SK-N-SH (cell line): ENCODE measurements around the gene TBX6. TPM values are rescaled to one million over a fixed set of nuclear protein-coding genes. Genes with fewer than 3 reads are reported as not detected.

Experiments used
- CTCF ChIA-PET: fragments of 300-600, 350-600 bp; formaldehyde crosslinking; extraction: SDS; loops from one replicate; lab custom pipeline; 2021; lab: Yijun Ruan, JAX
- POLR2A ChIA-PET: fragments of 350-600 bp; sonication (Branson Sonifier 250); formaldehyde crosslinking; extraction: SDS; loops from one replicate; lab custom pipeline; 2020; ENCODE audit warnings: antibody characterized with exemption, inconsistent platforms; lab: Yijun Ruan, JAX
- DNase-seq: peaks from one replicate; pipeline ENCODE4 v3.0.0; 2012
- H2AFZ ChIP-seq: fragments of 200-600 bp; sonication (generic); 2 replicates; pipeline ENCODE4 v1.8.1; 2016; ENCODE audit warnings: antibody characterized with exemption, mild to moderate bottlenecking, low read depth
- H3F3A ChIP-seq: fragments of 200-600 bp; sonication (generic); replicated peaks from 2 replicates; pipeline ENCODE3; 2016; ENCODE audit warnings: antibody characterized with exemption, mild to moderate bottlenecking; ENCODE audit not compliant: insufficient read depth
- H3K27ac ChIP-seq, 2 experiments: fragments of 200-500 bp in 1 of 2; fragments of 200-600 bp in 1 of 2; sonication (Bioruptor generic) in 1 of 2; sonication (generic), shearing (Covaris generic) in 1 of 2; 2 replicates each; pipeline versions ENCODE4 v1.5.1 to v1.6.1; 2014 to 2016; ENCODE audit warnings: low read depth in 2 of 2, inconsistent platforms in 1 of 2, low read length in 1 of 2, mild to moderate bottlenecking in 1 of 2, mixed read lengths in 1 of 2
- H3K27me3 ChIP-seq: fragments of 200-600 bp; sonication (generic), shearing (Covaris generic); 2 replicates; pipeline ENCODE4 v1.6.1; 2016; ENCODE audit warnings: mixed run types; ENCODE audit not compliant: insufficient read depth
- H3K36me3 ChIP-seq, 2 experiments: fragments of 200-500 bp in 1 of 2; fragments of 200-600 bp in 1 of 2; sonication (Bioruptor generic) in 1 of 2; sonication (generic) in 1 of 2; replicated peaks in 1 of 2; 2 replicates each; pipeline versions ENCODE3 to v1.5.1; 2014 to 2016; ENCODE audit warnings: low read length in 1 of 2, mild to moderate bottlenecking in 1 of 2; ENCODE audit not compliant: insufficient read depth in 2 of 2, control insufficient read depth in 1 of 2
- H3K4me1 ChIP-seq, 2 experiments: fragments of 200-500 bp in 1 of 2; fragments of 200-600 bp in 1 of 2; sonication (Bioruptor generic) in 1 of 2; sonication (generic), shearing (Covaris generic) in 1 of 2; 2 replicates each; pipeline versions ENCODE4 v1.5.1 to v1.6.1; 2014 to 2016; ENCODE audit warnings: low read depth in 1 of 2, low read length in 1 of 2, mixed run types in 1 of 2; ENCODE audit not compliant: insufficient read depth in 2 of 2, control insufficient read depth in 1 of 2
- H3K4me2 ChIP-seq: fragments of 200-600 bp; sonication (generic), shearing (Covaris generic); 2 replicates; pipeline ENCODE4 v1.6.1; 2017; ENCODE audit warnings: mixed run types
- H3K4me3 ChIP-seq, 2 experiments: fragments of 200-500 bp in 1 of 2; fragments of 200-600 bp in 1 of 2; sonication (Bioruptor generic) in 1 of 2; sonication (generic), shearing (Covaris generic) in 1 of 2; 2 replicates each; pipeline versions ENCODE4 v1.5.1 to v1.8.1; 2014 to 2016; ENCODE audit warnings: low read depth in 2 of 2, inconsistent platforms in 1 of 2, low read length in 1 of 2, mild to moderate bottlenecking in 1 of 2, mixed read lengths in 1 of 2, moderate library complexity in 1 of 2
- H3K79me2 ChIP-seq: fragments of 200-600 bp; sonication (generic); 2 replicates; pipeline ENCODE4 v1.8.1; 2017; ENCODE audit warnings: mild to moderate bottlenecking; ENCODE audit not compliant: insufficient read depth
- H3K9ac ChIP-seq: fragments of 200-600 bp; sonication (generic); 2 replicates; pipeline ENCODE4 v1.6.1; 2017; ENCODE audit warnings: mixed run types
- H3K9me2 ChIP-seq: fragments of 200-600 bp; sonication (generic); 2 replicates; pipeline ENCODE4 v1.6.1; 2017; ENCODE audit warnings: mixed run types
- H3K9me3 ChIP-seq: fragments of 200-600 bp; sonication (generic); 2 replicates; pipeline ENCODE4 v1.6.1; 2017; ENCODE audit warnings: mixed run types, mild to moderate bottlenecking, moderate library complexity
- H4K20me1 ChIP-seq: fragments of 200-600 bp; sonication (generic); 2 replicates; pipeline ENCODE4 v1.6.1; 2017; ENCODE audit warnings: mild to moderate bottlenecking, mixed run types; ENCODE audit not compliant: insufficient read depth
- ELF1 ChIP-seq: IDR thresholded peaks from 2 replicates; pipeline ENCODE4 v1.4.0; 2012
- EP300 ChIP-seq, 2 experiments: IDR thresholded peaks; 2 replicates each; pipeline versions ENCODE4 v1.4.0 to v1.6.1; 2012; ENCODE audit warnings: borderline replicate concordance in 1 of 2, low read depth in 1 of 2, low read length in 1 of 2
- FOSL2 ChIP-seq: IDR thresholded peaks from 2 replicates; pipeline ENCODE4 v1.4.0; 2012; ENCODE audit warnings: low read depth, mild to moderate bottlenecking, moderate library complexity, borderline replicate concordance
- FOXM1 ChIP-seq: IDR thresholded peaks from 2 replicates; pipeline ENCODE4 v1.4.0; 2012; ENCODE audit warnings: low read depth, mild to moderate bottlenecking
- GATA2 ChIP-seq: sonication (generic); formaldehyde crosslinking; IDR thresholded peaks from 2 replicates; pipeline ENCODE4 v1.5.0; 2020; ENCODE audit warnings: mild to moderate bottlenecking, missing genetic modification reagents
- NFIC ChIP-seq: IDR thresholded peaks from 2 replicates; pipeline ENCODE4 v1.4.0; 2012; ENCODE audit warnings: borderline replicate concordance
- NRF1 ChIP-seq: IDR thresholded peaks from 2 replicates; pipeline ENCODE4 v1.6.1; 2012; ENCODE audit warnings: low read depth, mild to moderate bottlenecking, low read length
- POLR2AphosphoS5 ChIP-seq: IDR thresholded peaks from 2 replicates; pipeline ENCODE4 v1.6.1; 2012; ENCODE audit warnings: low read depth, low read length
- RAD21 ChIP-seq: IDR thresholded peaks from 2 replicates; pipeline ENCODE4 v1.6.1; 2012; ENCODE audit warnings: mild to moderate bottlenecking, low read length
- SMC3 ChIP-seq: IDR thresholded peaks from 2 replicates; pipeline ENCODE4 v1.6.1; 2012; ENCODE audit warnings: low read depth, low read length, improper control_type of control experiment
- TCF12 ChIP-seq: IDR thresholded peaks from 2 replicates; pipeline ENCODE4 v1.4.0; 2012
- WGBS: methylation state at CpG from one replicate; pipeline ENCODE4 v1.1.6; 2017; ENCODE audit warnings: low lambda C conversion rate; 5-methylcytosine and 5-hydroxymethylcytosine counted together
- polyA plus RNA-seq, 3 experiments: library from polyadenylated mRNA; depleted of rRNA; stranded (reverse); fragments of >200 nt; gene quantifications; 2 replicates each; pipeline ENCODE4 v1.2.3, GENCODE V29; 2012
- TF ChIP-seq, protein P1 (sequence below): IDR thresholded peaks from 2 replicates; pipeline ENCODE4 v1.4.0; 2012; ENCODE audit warnings: low read depth, borderline replicate concordance
- TF ChIP-seq, protein P2 (sequence below): IDR thresholded peaks from 2 replicates; pipeline ENCODE4 v1.4.0; 2012; ENCODE audit warnings: low read depth, borderline replicate concordance
- TF ChIP-seq, protein P3 (sequence below): fragments of 150-350 bp; IDR thresholded peaks from 2 replicates; pipeline ENCODE4 v1.6.1; 2017; ENCODE audit warnings: antibody characterized with exemption, low read length, low read depth, borderline replicate concordance
- TF ChIP-seq, protein P4 (sequence below): IDR thresholded peaks from 2 replicates; pipeline ENCODE4; 2012
- TF ChIP-seq, protein P5 (sequence below): IDR thresholded peaks from 2 replicates; pipeline ENCODE4 v1.4.0; 2012; ENCODE audit warnings: low read depth

Gene TBX6
- polyA plus RNA-seq, 1 of the 3 experiments (the other 2 are of a cell fraction), result 0.18 TPM

DNA sequence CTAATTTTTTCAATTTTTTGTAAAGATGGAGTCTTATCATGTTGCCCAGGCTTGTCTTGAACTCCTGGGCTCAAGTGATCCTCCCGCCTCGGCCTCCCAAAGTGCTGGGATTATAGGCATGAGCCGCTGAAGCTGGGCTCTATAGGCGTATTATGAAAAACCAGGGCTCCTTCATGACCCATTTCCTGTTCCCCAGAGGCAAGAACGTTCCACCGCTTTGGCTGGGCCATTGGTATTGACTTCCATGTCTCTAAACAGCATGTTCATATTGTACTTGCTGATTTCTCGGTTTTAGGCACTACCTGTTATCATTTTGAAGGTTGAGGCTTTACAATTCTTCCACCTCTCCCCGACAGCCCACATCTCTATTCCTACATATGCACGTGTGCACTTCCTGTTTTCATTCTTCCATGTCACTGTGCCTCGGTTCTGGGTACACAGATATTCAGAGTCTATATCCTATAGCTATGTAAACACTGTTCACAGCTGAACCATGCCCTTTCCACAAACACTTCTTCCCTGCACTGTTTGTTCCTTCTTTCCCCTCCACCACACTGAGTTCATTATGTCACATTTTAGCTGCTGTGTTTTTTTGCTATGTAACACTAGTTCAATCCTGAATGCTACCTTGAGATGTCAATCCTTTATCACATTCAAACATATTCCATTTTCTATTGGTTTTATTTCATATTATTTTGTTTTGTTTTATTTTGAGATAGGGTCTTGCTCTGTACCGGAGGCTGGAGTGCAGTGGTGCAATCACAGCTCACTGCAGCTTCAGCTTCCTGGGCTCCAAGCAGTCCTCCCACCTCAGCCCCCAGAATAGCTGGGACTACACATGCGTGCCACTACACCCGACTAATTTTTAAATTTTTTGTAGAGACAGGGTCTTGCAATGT lies 48.1 kb upstream of the TBX6 start:
- no peak overlapping the region for H3K4me2 ChIP-seq
- H3F3A ChIP-seq, result no peaks in the 10 kb centered on the region
- CTCF ChIA-PET, result interaction anchor here (0.6 to 0.9 kb wide), 2 partner anchors 16 to 47 kb away, joined by 3 read pairs; no protein-coding TSS in a partner anchor
- 78% methylated on average over 13 of the region's 13 CpGs for WGBS
- H2AFZ ChIP-seq, result no peak overlapping the region
- TF ChIP-seq NFIC (no peak), SMC3 (no peak), EP300 (IDR thresholded peaks at IDR 0.05; ENCODE audit: borderline replicate concordance in 1 of 2, low read depth in 1 of 2, low read length in 1 of 2) (no peak), GATA2 (CRISPR knock-in tag) (no peak), TCF12 (no peak)
- TF ChIP-seq, protein P1, sequence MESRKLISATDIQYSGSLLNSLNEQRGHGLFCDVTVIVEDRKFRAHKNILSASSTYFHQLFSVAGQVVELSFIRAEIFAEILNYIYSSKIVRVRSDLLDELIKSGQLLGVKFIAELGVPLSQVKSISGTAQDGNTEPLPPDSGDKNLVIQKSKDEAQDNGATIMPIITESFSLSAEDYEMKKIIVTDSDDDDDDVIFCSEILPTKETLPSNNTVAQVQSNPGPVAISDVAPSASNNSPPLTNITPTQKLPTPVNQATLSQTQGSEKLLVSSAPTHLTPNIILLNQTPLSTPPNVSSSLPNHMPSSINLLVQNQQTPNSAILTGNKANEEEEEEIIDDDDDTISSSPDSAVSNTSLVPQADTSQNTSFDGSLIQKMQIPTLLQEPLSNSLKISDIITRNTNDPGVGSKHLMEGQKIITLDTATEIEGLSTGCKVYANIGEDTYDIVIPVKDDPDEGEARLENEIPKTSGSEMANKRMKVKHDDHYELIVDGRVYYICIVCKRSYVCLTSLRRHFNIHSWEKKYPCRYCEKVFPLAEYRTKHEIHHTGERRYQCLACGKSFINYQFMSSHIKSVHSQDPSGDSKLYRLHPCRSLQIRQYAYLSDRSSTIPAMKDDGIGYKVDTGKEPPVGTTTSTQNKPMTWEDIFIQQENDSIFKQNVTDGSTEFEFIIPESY, result no peak
- TF ChIP-seq, protein P2, sequence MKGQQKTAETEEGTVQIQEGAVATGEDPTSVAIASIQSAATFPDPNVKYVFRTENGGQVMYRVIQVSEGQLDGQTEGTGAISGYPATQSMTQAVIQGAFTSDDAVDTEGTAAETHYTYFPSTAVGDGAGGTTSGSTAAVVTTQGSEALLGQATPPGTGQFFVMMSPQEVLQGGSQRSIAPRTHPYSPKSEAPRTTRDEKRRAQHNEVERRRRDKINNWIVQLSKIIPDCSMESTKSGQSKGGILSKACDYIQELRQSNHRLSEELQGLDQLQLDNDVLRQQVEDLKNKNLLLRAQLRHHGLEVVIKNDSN, result no peak
- TF ChIP-seq, protein P3, sequence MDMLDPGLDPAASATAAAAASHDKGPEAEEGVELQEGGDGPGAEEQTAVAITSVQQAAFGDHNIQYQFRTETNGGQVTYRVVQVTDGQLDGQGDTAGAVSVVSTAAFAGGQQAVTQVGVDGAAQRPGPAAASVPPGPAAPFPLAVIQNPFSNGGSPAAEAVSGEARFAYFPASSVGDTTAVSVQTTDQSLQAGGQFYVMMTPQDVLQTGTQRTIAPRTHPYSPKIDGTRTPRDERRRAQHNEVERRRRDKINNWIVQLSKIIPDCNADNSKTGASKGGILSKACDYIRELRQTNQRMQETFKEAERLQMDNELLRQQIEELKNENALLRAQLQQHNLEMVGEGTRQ, result no peak
- POLR2A ChIA-PET, result no interaction called here
- H3K4me1 ChIP-seq, result peaks cover 0 to 3% of the 10 kb centered on the region in 2 experiments; a peak in 1 of 4 replicates
- no peak for DNase-seq
- no peaks in the 10 kb centered on the region for H3K79me2 ChIP-seq
- no peaks in the 10 kb centered on the region for H3K36me3 ChIP-seq
- H3K9ac ChIP-seq, result no peak overlapping the region
- H3K9me3 ChIP-seq, result no peaks in the 10 kb centered on the region
- no peak overlapping the region for H3K4me3 ChIP-seq
- H3K27ac ChIP-seq, result no peak overlapping the region
- no peaks in the 10 kb centered on the region for H4K20me1 ChIP-seq
- H3K27me3 ChIP-seq, result no peaks in the 10 kb centered on the region
- no peaks in the 10 kb centered on the region for H3K9me2 ChIP-seq

DNA sequence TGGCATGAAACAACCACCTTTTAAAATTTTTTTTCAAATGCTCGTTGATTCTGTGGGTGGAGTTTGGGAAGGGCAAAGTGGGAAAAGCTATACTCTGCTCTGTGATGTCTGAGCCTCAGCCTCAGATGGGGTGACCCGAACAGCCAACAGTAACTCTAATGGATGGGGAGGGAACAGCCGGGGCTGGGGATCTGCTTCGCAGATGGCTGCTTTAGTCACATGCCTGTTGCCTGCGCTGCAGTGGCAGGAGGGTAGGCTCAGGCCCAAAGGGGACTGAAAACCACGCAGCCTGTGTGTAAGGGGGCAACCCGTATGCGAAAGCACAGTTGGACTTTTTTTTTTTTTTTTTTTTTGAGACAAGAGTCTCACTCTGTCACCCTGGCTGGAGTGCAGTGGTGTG lies 46.2 kb upstream of the TBX6 start:
- peaks cover 0 to 3% of the 10 kb centered on the region in 2 experiments; a peak in 1 of 4 replicates for H3K4me1 ChIP-seq
- no peak overlapping the region for H3K4me3 ChIP-seq
- H3F3A ChIP-seq, result no peaks in the 10 kb centered on the region
- DNase-seq, result peak; percentile 63
- H2AFZ ChIP-seq, result no peak overlapping the region
- no peaks in the 10 kb centered on the region for H3K9me2 ChIP-seq
- CTCF ChIA-PET, result interaction anchor here (1.1 to 1.4 kb wide), 3 partner anchors 47 to 75 kb away, joined by 3 to 5 read pairs (median 3); no protein-coding TSS in a partner anchor
- no peaks in the 10 kb centered on the region for H3K27me3 ChIP-seq
- H4K20me1 ChIP-seq, result no peaks in the 10 kb centered on the region
- WGBS, result 68% methylated on average over 8 of the region's 8 CpGs
- H3K4me2 ChIP-seq, result no peak overlapping the region
- no peak overlapping the region for H3K9ac ChIP-seq
- H3K36me3 ChIP-seq, result no peaks in the 10 kb centered on the region
- H3K79me2 ChIP-seq, result no peaks in the 10 kb centered on the region
- H3K9me3 ChIP-seq, result no peaks in the 10 kb centered on the region
- no peak overlapping the region for H3K27ac ChIP-seq
- POLR2A ChIA-PET, result interaction anchor here (0.6 kb wide), 1 partner anchor 44 kb away, joined by 5 read pairs; no protein-coding TSS in a partner anchor
- TF ChIP-seq ELF1 (no peak), FOSL2 (no peak), SMC3 (no peak), NRF1 (no peak), TCF12 (no peak), RAD21 (no peak), POLR2AphosphoS5 (no peak), EP300 (IDR thresholded peaks at IDR 0.05; ENCODE audit: borderline replicate concordance in 1 of 2, low read depth in 1 of 2, low read length in 1 of 2) (no peak), FOXM1 (no peak)
- TF ChIP-seq, protein P1, result no peak
- TF ChIP-seq, protein P4, sequence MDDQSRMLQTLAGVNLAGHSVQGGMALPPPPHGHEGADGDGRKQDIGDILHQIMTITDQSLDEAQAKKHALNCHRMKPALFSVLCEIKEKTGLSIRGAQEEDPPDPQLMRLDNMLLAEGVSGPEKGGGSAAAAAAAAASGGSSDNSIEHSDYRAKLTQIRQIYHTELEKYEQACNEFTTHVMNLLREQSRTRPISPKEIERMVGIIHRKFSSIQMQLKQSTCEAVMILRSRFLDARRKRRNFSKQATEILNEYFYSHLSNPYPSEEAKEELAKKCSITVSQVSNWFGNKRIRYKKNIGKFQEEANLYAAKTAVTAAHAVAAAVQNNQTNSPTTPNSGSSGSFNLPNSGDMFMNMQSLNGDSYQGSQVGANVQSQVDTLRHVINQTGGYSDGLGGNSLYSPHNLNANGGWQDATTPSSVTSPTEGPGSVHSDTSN, result no peak
- TF ChIP-seq, protein P5, sequence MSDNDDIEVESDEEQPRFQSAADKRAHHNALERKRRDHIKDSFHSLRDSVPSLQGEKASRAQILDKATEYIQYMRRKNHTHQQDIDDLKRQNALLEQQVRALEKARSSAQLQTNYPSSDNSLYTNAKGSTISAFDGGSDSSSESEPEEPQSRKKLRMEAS, result no peak
